Duodenal mucosa (tissue), 2 donors: ENCODE measurements around the gene IL12RB2.
"Not testable (repeated sequence)": the region's sequence is repeated elsewhere in the genome, so short reads cannot be mapped to it uniquely, and the experiment has no call there.

Experiments
- H3K27ac ChIP-seq: one replicate; pipeline ENCODE4 v1.7.0; 2013; ENCODE audit warnings: low read depth, low read length
- H3K27me3 ChIP-seq, 2 donors: one replicate each; pipeline ENCODE4 v1.7.0; 2013; ENCODE audit warnings: low read length in 2 of 2, control low read depth in 1 of 2; ENCODE audit not compliant: insufficient read depth in 2 of 2, control insufficient read depth in 1 of 2
- H3K36me3 ChIP-seq, 2 donors: one replicate each; pipeline ENCODE4 v1.7.0; 2013; ENCODE audit warnings: low read length in 2 of 2, control low read depth in 1 of 2; ENCODE audit not compliant: insufficient read depth in 2 of 2, control insufficient read depth in 1 of 2
- H3K4me1 ChIP-seq, 2 donors: one replicate each; pipeline ENCODE4 v1.7.0; 2013; ENCODE audit warnings: low read length in 2 of 2, control low read depth in 1 of 2; ENCODE audit not compliant: insufficient read depth in 2 of 2, control insufficient read depth in 1 of 2
- H3K4me3 ChIP-seq, 2 donors: one replicate each; pipeline ENCODE4 v1.7.0; 2013; ENCODE audit warnings: low read length in 2 of 2, low read depth in 1 of 2
- H3K9ac ChIP-seq, 2 donors: one replicate each; pipeline ENCODE4 v1.7.0; 2013; ENCODE audit warnings: low read length in 2 of 2, low read depth in 1 of 2
- H3K9me3 ChIP-seq, 2 donors: one replicate each; pipeline ENCODE4 v1.7.0; 2013; ENCODE audit warnings: low read length in 2 of 2, control low read depth in 1 of 2; ENCODE audit not compliant: control insufficient read depth in 1 of 2

IL12RB2 gene

DNA sequence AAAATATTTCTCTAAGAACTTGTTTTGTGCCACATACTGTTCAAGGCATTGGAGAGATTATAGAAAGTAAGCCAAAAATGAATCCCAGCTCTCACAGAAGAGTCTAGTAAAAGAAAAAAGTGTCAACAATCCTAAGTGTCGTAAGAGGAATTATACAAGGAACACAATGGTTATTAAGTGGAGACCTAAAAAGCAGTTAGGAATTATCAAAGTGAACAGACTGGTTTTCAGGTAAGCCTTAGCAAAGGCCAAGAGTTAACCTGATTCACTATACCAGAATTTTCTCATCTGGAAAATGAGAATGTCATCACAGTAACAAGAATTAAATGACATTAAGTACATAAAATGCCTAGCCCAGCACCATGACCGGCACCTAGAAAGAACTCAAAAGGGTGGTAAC is 106.9 kb downstream of the IL12RB2 start:
- H3K9me3 ChIP-seq: no peaks in the 10 kb centered on the region
- H3K4me1 ChIP-seq: peaks cover 0 to 7% of the 10 kb centered on the region in 2 donors
- no peak overlapping the region for H3K9ac ChIP-seq
- no peak overlapping the region for H3K27ac ChIP-seq
- peaks cover 48 to 82% of the 10 kb centered on the region in 2 donors for H3K36me3 ChIP-seq
- H3K4me3 ChIP-seq: no peak overlapping the region
- no peaks in the 10 kb centered on the region for H3K27me3 ChIP-seq

DNA sequence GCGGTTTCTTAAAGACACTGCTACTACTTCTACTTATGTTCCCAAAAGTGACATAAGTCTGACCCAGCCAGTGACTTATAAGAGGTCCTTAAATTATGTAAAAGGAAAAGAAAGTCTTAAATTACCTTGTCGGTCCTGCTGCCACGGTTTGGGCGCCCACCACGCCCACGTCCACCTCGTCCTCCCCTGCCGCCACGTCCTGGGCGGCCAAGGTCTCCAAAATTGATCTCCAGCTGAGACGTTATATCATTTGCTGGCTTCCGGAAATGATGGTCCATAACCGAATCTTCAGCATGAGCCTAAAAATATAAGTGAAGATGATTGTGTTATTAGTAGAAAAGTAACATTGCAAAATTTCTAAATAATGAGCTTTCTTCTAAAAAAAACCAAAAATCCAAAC is 107.4 kb downstream of the IL12RB2 start:
- no peaks in the 10 kb centered on the region for H3K27me3 ChIP-seq
- H3K9me3 ChIP-seq: no peaks in the 10 kb centered on the region
- H3K4me3 ChIP-seq: no peak overlapping the region
- H3K9ac ChIP-seq: no peak overlapping the region
- no peak overlapping the region for H3K27ac ChIP-seq
- H3K4me1 ChIP-seq: peaks cover 0 to 7% of the 10 kb centered on the region in 2 donors
- peaks cover 46 to 82% of the 10 kb centered on the region in 2 donors for H3K36me3 ChIP-seq

DNA sequence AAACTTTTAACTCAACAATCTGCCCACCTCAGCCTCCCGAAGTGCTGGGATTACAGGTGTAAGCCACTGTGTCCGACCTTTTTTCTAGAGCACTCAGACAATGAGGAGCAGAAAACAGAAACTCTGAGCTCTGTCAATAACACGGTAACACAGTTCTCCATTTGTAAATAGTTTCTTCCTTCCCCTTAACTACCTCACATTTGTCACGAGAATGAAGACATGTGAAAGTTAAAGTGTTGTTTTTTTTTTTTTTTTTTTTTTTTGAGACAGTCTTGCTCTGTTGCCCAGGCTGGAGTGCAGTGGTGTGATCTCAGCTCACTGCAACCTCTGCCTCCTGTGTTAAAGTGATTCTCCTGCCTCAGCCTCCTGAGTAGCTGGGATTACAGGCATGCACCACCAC is 110.1 kb downstream of the IL12RB2 start:
- Histone ChIP-seq H3K4me1 (peaks cover 0 to 14% of the 10 kb centered on the region in 2 donors), H3K36me3 (peaks cover 50 to 88% of the 10 kb centered on the region in 2 donors)
- H3K4me3 ChIP-seq, H3K9ac ChIP-seq, H3K27me3 ChIP-seq, H3K9me3 ChIP-seq, H3K27ac ChIP-seq: not testable (repeated sequence)

DNA sequence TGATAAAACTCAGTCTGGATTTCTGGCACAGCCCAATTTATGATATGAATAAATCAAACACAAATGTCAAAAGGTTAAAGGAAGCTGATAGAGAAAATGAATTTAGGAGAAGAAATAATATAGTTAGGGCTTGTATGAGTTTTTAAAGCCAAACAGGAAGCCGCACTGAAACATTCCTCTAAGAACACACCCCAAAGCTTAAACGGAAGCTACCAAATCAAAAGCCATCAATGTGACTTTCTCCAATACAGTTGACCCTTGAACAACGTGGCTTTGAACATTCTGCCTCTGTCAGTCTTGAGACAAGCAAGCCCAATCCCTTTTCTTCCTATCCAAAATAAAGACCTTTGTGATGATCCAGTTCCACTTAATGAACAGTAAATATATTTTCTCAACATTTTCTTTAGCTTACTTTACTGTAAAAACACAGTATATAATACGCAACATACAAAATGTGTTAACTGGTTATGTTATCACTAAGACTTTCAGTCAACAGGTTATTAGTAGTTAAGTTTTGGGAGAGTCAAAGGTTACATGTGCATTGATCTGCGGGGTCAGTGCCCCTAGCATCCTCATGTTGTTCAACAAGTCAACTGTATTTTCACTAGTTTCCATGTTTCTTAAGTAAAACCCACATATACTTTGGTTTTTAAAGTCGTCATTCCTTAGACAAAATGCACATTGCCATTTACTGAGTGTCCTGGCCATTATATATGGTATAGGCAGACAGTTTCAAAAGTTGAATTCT is 111.3 kb downstream of the IL12RB2 start:
- no peaks in the 10 kb centered on the region for H3K27me3 ChIP-seq
- peaks cover 0 to 14% of the 10 kb centered on the region in 2 donors for H3K4me1 ChIP-seq
- no peak overlapping the region for H3K4me3 ChIP-seq
- no peak overlapping the region for H3K9ac ChIP-seq
- no peaks in the 10 kb centered on the region for H3K9me3 ChIP-seq
- H3K36me3 ChIP-seq: peaks cover 49 to 90% of the 10 kb centered on the region in 2 donors
- no peak overlapping the region for H3K27ac ChIP-seq

DNA sequence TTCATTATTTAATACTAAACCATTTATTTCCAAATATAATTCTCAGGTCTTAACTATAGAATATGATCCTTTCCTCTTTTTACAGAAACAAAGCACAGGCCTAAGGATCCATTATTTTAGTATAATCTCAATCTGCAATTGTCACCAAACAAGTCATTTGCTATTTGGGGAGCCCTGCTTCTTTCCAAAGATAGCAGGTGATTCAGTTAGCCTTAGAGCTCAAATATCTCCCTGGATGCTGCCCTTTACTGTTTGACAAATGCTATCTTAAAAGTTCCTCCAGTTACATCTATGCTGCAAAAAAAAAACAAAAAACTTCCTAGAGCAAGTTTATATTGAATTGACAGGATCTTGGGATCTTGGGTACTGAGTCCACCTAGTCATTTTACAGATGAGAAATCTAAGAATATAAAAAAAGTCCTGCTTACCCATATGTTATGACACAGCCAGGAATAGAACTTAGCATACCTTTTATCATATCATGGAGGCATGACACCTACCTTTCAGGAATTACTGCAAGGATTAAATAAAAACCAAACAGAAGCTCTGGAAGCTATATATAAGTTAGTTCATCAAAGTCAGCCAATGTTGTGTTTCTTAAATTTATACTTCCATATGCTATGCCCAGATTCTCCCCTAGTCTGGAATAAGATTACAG is 113.3 kb downstream of the IL12RB2 start:
- Histone ChIP-seq H3K9me3 (no peaks in the 10 kb centered on the region), H3K36me3 (peaks cover 47 to 88% of the 10 kb centered on the region in 2 donors), H3K27ac (no peak overlapping the region), H3K9ac (no peak overlapping the region), H3K4me1 (peaks cover 0 to 14% of the 10 kb centered on the region in 2 donors), H3K4me3 (no peak overlapping the region), H3K27me3 (no peaks in the 10 kb centered on the region)

DNA sequence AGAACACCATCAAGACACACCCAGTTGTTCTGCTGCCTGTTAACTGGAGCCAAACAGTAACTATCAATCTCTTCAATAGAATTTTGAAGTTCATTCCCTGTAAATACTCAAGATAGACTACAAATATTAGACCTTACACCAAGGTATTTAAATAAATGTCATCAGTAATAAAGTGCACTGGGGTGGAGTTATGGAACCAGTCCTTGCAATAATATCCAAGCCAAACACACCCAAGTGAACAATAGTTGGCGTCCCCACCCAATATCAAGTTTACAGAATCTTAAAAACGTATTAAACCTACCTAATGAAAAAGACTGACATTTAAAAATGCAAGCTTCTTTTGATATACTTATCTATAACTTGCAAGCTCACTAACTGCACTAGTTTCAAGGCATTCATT is 119.8 kb downstream of the IL12RB2 start:
- peaks cover 7 to 23% of the 10 kb centered on the region in 2 donors for H3K4me1 ChIP-seq
- peak overlapping the region in 1 of 2 donors; percentile 91 for H3K9ac ChIP-seq
- H3K36me3 ChIP-seq: peaks cover 22 to 37% of the 10 kb centered on the region in 2 donors
- H3K4me3 ChIP-seq: peak overlapping the region; percentile 87 to 96
- H3K27me3 ChIP-seq: no peaks in the 10 kb centered on the region
- H3K27ac ChIP-seq: no peak overlapping the region
- H3K9me3 ChIP-seq: no peaks in the 10 kb centered on the region

DNA sequence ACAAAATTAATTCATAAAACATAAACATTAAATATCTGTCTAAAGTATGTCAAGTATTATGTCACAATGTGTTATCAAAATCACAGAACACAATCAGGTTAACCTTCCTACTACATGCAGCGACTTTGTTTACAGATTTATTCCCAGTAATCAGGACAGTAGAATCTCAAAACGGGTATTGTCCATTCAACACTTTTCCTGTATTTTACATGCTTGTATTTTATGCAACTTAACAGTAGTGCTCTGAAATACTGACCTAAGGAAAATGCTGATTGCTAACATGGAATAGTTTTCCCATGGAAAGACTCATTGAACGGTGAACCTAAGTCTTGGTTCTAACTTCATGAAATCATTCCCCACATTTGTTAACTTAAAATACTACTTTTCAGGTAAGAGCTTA is 120.3 kb downstream of the IL12RB2 start:
- Histone ChIP-seq H3K36me3 (peaks cover 22 to 32% of the 10 kb centered on the region in 2 donors), H3K4me3 (peak overlapping the region; percentile 87 to 96), H3K9ac (peak overlapping the region; percentile 9 to 91), H3K9me3 (no peaks in the 10 kb centered on the region), H3K4me1 (peaks cover 7 to 23% of the 10 kb centered on the region in 2 donors), H3K27me3 (no peaks in the 10 kb centered on the region), H3K27ac (no peak overlapping the region)

DNA sequence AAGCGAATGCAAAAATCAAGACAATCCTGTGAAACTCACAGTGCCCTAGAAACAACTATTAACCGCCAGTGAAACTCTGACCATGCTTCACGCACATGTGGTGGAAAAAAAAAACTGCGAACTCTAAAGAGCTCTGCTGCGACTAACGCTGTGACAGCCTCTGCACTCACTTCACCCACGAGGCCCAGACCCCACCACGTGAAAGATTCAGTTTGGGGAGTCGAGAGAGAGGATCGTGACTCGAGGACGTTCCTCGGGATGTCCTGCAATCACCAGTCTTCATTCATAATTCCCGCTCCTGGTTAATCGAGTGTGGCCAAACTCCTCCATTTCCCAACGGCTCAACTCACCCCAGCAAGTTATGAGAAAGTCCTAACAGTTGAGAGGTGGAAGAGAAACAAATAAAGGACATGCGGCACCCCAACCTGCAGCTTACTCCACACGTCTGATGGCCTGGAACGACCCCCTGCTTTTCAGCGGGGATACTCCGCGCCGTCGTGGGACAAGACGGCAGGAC is 121.4 kb downstream of the IL12RB2 start:
- peaks cover 17 to 21% of the 10 kb centered on the region in 2 donors for H3K36me3 ChIP-seq
- H3K4me3 ChIP-seq: peak overlapping the region; percentile 87 to 96
- H3K4me1 ChIP-seq: peaks cover 7 to 23% of the 10 kb centered on the region in 2 donors
- H3K9me3 ChIP-seq: no peaks in the 10 kb centered on the region
- no peak overlapping the region for H3K27ac ChIP-seq
- peak overlapping the region; percentile 79 to 91 for H3K9ac ChIP-seq
- no peaks in the 10 kb centered on the region for H3K27me3 ChIP-seq

DNA sequence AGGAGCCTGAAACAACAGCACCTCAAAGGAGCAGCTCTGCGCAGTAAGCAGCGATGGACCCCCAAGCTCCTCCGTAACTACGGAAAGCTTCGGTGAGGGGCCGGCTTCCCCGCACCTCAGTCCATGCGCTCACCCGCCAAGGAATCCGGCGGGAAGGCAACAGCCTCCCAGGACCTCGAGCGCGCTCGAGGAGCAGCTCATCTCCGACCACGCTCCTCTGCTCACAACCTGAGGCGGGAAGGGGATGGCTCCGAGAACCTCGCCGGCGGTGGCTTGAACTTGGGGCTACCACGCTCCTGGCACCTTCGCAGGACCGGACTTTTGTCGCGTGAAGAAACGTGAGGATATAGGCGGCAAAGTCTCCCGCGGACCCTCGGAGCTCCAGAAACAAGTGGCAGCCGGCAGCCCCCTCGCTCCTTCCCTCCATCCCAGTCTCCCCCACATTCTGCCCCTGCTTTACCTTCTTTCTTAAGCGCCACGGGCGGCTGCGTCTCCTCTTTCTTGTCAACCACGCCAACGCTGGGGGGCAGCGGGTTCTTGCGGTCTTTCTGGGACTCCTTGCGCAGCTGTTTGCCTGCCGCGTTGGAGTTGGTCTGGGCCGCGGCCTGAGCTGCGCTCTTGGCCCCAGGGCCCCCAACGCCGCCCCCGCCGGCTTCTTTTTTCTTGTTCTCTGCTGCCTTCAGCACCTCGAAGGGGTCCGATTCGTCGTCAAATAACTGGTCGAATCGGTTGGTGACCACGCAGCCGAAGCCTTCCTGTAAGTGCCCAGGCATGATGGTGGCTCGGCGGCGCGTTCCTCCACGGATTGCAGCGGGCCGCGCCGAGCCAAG is 122.1 kb downstream of the IL12RB2 start:
- Histone ChIP-seq H3K36me3 (peaks cover 10 to 15% of the 10 kb centered on the region in 2 donors), H3K27me3 (no peaks in the 10 kb centered on the region), H3K4me1 (peaks cover 7 to 23% of the 10 kb centered on the region in 2 donors)

More for the DNA sequence above, 122.1 kb downstream of the IL12RB2 start:
- H3K9ac ChIP-seq: peak overlapping the region; percentile 79 to 91
- no peaks in the 10 kb centered on the region for H3K9me3 ChIP-seq
- peak overlapping the region; percentile 74 for H3K27ac ChIP-seq
- peak overlapping the region; percentile 87 to 96 for H3K4me3 ChIP-seq
